HG02623 (cell line): Measurements from ENCODE around the gene PAK6.

ENCODE experiments used
- ATAC-seq: cut with Tn5 transposase; IDR thresholded peaks from one replicate; pipeline ENCODE4 v1.9.1; 2021; ENCODE audit warnings: moderate library complexity; ENCODE audit not compliant: unreplicated experiment

PAK6 gene

DNA sequence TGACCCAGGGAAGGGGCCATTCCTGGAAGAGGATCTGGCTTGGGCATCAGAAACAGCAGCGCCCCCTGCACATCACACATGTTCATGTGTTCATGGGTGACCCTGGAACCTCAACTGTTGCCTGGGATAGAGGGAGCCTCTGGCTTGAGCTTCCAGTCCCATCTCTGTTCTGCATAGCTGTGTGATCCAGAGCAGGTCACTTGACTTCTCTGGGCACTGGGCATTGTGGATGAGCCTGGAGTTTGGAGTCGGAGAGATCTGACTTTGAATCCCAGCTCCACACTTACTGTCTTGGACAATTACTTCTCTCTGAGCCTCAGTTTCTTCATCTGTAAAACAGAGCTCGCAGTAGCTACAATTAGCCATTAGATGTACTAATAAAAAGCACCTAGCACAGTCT lies 15.6 kb downstream of the PAK6 start:
- ATAC-seq: no peak

DNA sequence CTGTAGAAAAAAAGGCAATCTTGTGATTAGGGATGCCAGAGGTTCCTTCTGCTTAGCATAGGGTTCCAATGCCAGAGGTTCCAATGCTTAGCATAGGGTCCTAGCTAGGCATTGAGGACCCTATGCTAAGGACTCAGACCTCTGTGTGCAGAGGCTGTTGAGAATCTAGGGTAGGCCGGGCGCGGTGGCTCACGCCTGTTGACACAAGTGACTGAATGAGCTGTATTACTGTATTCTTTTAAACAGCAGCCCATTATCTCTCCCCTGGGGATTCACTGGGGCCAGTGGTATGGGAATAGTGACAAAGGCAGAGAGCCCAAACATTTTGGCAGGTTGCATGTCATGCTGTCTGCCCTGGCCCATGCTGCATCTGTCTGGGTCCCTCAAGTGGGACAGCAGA lies 16.2 kb downstream of the PAK6 start:
- no peak for ATAC-seq

DNA sequence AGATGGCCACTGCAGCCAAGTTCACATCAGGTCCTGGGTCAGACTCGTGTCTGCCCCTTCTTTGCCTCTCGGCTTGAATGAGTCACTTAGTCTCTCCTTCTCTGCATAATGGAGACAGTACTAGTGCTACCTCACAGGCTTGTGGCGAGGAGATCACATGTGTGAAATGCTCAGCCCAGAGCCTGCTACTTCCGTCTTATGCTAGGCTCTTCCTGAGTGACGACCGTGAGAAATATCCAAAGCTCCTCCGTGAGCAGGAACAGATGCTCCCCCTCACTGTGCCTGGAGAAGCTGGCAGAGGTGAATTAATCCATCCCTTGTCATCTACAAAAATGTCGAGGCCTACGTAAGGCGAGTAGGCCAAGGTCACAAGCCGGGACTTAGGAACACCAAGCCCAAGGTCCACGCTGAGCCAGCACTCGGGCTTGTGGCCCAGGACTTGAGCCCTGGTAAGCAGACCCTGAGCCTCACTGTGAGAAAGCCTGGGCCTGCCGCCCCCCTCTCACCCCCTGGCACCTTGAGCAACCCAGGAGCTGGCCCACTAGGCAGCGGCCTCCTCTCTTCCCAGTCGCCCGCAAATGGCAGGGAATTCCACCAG lies 17.9 kb downstream of the PAK6 start:
- ATAC-seq: no peak

DNA sequence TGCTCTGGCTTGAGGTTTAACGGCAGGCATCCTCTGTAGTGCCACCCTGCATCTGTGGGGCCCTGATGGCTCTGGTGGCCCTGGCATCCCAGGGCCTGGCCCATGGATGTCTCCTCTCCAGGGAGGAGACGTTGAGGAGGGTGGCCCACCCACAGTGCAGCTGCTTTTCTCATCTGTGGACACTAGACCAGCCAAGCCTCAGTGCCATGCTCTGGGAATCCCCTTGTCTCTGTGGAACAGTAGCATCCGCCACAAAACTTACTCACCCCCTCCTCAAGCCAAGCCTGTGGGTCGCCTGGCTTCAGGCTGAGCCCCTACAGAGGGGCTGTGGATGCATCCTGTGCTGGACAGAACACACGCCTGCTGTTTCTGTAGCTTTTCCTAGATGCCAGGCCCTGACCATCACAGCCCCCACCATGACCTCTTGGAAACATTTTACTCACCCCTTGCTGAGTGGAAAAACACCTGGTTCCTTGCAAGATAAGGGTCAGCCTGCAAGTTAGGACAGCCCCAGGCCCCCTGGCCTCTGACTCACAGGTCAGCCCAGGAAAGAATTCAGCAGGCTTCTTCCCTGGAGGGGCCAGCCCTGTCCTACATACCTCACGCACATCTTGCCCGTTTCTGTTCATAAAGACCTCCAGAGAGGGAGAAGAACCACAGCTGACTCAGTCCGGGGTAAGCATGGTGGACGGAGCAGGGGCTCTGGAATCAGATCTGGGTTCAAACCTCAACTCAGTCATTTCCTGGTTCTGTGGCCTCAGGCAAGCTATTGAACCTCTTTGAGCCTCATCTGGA lies 19.0 kb downstream of the PAK6 start:
- ATAC-seq: no peak

DNA sequence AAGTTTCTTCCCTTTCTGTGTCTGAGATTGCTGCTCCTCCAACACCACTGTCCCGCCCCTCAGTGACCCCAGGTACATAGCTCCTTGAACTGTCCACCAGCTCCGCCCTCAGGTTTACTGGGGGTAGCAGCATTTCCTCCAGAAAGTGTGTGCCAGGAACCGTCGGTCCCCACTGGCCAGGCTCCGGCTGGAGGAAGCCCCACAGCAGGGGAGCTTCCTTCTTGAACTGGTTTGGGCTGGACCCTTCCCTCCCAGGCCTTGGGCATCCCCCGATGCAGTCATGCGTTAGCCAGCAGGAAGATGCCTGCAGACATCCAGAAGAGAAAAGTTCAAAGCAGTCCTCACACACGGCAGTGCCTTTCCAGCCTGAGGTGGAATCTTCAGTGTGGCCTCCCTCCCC lies 19.7 kb downstream of the PAK6 start:
- no peak for ATAC-seq

DNA sequence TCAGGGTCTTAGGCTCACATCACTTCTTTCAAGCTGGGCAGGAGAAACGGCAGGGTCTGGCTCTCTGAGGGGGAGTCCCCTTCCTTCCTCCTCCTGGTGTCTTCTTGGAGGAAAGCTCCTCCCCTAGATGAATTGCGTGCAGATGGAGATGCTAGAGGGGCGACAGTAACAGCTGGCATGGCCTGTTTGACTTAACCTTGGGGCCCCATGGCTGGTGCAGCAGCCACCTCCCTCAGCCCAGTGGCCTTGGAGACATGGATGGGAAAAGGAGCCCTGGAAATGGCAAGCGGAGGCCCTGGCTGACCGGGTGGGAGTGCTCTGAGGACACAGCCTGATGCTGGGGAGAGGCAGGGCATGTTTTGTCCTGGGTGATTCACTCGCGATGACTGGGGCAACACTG lies 20.2 kb downstream of the PAK6 start:
- no peak for ATAC-seq

DNA sequence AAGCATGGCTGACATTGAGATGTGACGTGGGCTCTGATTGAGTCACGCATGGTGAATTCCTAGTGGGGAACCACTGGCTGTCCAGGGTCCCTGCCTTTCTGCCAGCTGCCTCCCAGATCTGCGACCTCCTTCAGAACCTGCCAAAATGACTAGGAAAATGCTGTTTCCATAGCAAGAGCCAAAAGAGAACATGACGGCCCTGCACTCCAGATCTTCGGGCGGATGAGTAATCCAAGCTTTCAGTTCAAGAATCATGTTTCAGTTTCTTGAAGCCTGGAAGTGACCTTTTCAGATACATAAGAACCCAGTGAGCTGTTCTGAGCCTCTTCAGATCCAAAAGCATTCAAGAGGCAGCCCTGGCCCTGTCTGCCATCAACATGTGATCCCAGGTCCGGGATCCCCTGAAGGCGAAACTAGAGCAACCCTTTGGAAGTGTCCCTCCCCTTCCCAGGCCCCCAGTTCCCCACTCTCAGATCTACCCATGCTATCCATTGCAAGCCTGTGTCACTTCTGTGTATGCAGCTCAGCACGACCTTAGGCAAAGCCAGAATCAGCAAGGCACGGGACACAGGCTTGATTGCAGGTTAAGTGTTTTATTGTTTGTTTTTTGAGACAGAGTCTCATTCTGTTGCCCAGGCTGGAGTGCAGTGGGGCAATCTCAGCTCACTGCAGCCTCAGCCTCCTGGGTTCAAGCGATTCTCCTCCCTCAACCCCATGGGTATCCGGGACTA lies 24.3 kb downstream of the PAK6 start:
- ATAC-seq: no peak

DNA sequence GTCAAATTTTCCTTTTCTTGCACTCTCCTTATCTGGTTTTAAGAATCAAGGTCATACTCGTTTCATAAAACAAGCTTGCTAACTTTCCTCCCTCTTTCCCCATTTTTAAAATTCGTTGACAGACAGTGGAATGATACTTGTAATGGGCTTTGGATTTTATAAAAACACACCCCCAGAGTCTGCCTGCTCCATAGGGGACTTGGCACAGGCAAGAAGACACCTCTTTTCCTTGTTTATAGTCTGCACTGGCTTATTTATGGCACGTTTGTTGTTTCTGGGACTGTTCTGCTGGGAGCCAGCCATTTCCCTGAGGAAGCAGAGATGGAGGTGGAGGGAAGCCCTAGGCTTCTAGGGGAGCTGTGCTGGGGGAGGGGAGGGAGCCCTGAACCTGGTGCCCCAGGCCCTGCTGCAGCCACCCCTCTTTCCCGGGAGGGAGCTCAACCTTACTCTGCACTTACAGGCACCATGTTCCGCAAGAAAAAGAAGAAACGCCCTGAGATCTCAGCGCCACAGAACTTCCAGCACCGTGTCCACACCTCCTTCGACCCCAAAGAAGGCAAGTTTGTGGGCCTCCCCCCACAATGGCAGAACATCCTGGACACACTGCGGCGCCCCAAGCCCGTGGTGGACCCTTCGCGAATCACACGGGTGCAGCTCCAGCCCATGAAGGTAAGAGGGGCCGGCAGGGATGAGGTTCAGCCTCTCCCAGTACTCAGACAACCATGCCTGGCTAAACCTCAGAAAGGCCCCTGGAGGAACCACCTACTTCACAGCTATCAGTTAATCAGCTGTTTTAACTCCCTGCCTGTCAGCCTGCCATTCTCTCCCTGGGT lies 25.7 kb downstream of the PAK6 start:
- ATAC-seq: no peak

DNA sequence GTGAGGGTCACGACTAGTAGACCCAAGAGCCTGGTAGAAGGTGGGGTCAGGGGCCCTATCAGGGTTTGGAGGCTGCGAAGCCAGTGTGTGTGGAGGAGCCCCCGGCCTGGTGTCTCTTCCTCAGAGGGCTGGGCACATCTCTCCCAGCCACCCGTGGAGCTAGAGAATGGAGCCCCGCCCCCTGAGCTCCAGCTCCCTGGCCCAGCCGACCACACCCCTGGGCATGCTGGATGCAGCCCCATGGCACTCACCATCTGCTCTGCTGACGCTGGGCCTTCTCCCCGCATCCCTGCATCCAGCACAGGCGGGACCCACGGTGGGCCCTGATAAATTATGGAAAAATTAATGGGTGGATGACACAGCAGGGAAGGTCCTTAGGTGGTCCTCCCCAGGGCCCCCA lies 26.5 kb downstream of the PAK6 start:
- ATAC-seq: no peak

DNA sequence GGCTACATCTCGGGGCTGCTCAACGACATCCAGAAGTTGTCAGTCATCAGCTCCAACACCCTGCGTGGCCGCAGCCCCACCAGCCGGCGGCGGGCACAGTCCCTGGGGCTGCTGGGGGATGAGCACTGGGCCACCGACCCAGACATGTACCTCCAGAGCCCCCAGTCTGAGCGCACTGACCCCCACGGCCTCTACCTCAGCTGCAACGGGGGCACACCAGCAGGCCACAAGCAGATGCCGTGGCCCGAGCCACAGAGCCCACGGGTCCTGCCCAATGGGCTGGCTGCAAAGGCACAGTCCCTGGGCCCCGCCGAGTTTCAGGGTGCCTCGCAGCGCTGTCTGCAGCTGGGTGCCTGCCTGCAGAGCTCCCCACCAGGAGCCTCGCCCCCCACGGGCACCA lies 27.0 kb downstream of the PAK6 start:
- ATAC-seq: no peak

DNA sequence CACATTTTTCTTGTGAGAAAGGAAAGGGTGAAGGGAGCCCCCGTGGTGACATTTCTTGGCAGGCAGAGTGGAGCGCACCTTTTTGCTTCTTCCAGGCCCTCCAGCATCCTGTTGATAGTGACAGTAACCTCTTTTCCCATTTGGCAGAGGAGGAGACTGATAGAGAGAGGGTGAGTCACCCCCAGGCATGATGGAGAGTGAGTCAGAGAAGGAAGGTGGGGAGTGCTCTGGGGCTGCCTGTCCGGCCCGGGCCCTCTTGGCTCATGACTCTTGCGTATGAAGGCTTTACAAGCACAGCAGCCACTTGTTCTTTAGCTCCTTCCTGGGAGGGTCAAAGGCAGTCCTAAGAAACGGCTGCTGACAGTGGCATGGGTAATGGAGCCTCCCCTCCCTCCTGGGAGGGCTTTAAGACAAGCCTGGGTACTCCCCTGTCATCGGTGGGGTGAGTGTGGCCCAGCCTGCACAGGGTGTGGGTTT lies 28.0 kb downstream of the PAK6 start:
- ATAC-seq: no peak

DNA sequence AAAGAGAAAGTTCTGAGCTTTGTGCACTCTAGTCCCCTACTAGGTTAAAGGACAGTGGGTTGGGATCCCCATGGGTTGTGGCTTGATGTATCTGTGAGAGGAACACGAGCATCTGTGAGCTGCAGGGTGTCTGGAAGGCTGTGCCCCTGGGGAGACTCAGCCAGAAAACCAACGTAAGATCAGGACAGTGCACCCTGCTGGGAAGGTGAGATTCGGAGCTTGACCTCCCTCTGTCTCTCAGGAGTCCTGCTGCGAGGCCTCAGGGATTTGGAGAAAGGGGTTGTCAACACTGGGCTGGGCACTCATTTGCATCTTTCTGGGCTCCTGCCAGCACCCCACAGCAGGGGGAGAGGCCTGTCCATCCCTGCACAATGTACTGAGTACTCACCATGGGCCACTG lies 28.8 kb downstream of the PAK6 start:
- ATAC-seq: no peak

DNA sequence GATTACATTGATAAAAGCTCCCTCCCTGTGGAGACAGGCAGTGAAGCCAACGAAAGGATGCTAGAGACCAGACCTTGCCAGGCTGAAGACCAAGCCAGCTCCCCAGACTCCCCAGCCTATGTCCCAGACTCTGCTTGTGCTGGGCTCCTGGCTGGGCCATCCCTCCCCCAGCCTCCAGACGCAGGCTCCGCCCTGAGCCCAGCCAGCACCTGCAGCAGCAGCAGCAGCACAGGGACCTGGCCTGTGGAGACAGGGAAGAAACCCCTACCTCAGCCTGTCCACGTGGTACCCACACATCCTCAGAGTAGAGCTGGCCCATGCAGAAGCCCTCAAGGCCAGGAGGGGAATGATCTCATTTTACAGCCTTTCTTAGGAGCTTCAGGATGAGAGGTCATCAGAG lies 30.7 kb downstream of the PAK6 start:
- no peak for ATAC-seq

DNA sequence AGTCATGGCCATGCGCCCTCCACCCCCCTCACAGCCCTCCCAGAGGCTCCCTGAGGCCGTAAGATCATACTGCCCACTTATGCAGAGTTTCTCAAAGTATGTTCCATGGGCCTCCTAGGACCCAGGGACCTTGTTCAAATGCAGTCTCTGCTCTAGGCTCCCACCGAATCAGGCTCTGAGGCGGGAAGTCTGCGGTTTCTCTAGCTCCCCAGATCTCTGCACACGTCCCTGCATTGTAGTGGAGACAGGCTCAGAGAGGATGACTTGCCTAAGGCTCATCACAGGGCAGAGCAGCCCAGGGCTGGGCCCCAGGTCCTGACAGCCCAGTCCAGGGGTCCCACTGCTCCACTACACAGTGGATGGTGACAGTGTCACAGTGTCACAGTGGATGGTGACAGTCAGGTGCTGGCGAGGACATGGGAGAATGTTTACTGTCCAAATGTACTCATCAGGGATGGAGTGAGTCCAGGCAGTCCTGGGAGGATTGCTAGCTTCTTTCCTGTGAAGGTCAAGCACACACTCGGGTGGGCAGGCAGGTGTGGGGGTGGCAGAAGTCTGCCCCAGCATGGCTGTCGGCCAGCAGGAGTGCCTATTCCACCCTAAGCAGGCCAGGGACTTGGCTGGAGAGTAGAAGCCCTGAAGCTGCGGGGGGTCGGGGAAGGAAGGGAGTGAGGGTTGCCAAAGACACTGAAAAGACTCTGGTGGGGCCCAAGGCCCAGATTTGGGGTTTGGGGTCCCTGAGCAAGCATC lies 31.6 kb downstream of the PAK6 start:
- ATAC-seq: no peak

DNA sequence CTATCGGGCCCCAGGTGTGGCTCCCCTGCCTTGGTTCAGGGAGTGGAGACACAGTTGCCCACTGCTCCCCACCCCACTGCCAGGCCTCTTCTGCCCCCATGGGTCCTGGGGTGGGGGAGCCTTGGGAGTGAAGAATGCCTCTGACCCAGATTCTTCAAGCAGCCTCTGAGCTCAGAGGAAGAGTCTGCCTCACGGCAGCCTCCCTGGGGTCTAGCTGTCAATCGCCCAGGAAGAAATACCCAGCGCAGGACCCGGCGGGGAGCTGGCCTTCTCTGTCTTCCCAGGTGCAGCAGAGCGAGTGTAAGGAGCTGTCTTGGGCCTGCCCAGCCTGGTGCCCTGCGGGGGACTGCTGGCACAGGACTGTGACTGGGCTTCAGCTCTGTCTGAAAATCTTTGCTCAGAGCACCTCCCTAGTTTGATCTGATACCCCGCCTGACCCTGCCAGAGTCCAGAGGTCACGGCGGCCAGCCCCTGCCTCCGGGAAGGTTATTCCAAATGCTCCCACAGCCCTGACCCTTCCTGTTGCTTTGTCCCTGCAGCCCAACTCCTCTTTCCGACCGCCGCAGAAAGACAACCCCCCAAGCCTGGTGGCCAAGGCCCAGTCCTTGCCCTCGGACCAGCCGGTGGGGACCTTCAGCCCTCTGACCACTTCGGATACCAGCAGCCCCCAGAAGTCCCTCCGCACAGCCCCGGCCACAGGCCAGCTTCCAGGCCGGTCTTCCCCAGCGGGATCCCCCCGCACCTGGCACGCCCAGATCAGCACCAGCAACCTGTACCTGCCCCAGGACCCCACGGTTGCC lies 33.0 kb downstream of the PAK6 start:
- ATAC-seq: no peak

DNA sequence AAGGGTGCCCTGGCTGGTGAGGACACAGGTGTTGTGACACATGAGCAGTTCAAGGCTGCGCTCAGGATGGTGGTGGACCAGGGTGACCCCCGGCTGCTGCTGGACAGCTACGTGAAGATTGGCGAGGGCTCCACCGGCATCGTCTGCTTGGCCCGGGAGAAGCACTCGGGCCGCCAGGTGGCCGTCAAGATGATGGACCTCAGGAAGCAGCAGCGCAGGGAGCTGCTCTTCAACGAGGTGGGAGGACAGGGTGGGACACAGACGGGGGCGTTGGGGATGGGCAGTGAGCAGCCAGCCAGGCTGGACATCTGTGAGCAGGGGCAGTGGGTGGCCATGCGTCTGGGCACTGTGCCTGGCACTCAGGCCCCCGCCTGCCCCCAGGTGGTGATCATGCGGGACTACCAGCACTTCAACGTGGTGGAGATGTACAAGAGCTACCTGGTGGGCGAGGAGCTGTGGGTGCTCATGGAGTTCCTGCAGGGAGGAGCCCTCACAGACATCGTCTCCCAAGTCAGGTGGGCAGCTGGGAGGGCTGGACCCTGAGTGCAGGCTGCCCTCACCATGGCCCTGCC lies 33.7 kb downstream of the PAK6 start:
- ATAC-seq: no peak

DNA sequence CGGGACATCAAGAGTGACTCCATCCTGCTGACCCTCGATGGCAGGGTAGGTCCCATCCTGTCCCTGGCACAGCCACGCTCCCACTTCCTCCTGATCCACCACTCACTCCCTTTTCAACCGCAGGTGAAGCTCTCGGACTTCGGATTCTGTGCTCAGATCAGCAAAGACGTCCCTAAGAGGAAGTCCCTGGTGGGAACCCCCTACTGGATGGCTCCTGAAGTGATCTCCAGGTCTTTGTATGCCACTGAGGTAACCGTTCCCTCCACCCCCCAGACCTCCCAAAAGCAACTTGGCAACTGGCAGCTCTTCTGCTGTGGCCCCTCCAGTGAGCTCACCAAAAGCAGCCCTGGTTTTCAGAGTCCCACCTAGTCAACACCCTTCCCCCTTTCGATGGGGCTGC lies 34.6 kb downstream of the PAK6 start:
- no peak for ATAC-seq

DNA sequence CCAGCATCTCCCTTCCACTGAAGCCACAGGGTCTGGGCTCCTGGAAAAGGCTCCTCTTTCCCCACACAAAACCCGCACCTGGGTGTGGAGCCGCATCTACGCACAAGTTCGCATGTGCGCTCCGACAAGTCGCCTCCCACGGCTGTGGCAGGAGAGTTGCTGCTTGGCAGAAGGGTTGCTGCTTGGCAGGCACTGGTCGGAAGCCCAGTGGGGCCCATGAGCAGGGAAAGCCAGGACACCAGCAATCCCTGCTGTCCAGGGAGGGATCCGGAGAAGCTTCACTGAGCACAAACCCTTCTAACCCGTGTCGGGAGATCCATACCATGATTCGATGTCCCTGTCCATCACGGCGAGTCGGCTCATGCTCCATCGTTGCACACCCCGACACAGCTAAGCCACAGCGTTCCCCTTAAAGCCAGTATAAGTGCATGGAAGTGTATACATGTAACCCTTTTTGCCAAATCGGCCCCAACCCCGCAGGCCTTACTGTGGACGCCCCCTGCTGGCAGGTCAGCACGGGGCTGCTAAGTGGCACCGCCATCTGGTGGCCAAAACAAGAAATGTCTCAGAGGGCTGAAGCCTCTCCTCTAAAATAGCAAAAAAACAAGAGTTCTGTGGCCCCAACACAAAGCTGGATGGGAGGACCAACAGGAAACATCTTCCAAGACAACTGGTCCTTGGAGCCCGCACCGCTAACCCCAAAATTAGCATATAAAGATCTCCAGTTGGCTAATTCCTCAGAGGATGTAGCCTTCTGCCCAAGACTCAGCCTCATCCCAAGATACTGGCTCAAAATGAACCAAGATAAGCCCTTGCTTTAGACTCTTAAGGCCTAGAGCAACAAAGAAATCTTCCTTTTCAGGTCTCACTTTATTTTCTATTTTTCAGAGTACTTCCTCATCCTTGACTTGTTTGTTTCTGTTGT lies 35.7 kb downstream of the PAK6 start:
- ATAC-seq: no peak
